Measurements from ENCODE around the gene TEX38.

- TF ChIP-seq CTCF (conservative IDR thresholded peaks at IDR 0.05) (no peak), ZFX (IDR thresholded peaks at IDR 0.05) (no peak)
Observed at GRCh38 chr1:46649764-46650163, 21.9 kb upstream of the TEX38 start.

Measured in C4-2B (cell line).